DMS79 (cell line): Measurements from ENCODE around the gene LIPM.
"Not testable (repeated sequence)": the region's sequence is repeated elsewhere in the genome, so short reads cannot be mapped to it uniquely, and the experiment has no call there.

Experiments
- DNase-seq: peaks from one replicate; lab custom pipeline; 2025; lab: John Stamatoyannopoulos, UW

LIPM gene

GRCh38 chr10:88800152-88801125 is 2.1 kb upstream of the LIPM start:
- DNase-seq, result no peak

DNA sequence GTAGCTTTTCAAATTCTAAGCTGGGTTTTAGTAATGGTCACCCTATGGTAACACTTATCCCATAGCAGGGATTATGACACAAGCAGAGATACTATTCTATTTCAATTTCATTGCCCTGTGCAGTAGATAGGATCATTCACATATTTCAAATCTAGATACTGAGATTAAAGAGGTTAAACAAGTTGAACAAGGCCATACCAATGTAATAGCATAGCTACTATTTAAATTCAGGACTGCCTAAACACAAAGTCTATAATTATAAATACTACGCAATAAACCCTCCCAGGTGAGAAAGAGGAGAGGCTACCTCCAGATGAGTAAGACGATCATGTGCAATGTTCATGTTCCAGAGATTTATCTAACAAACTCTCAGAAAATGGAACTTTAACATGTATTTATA is 1.1 kb downstream of the LIPM start:
- DNase-seq, result no peak

DNA sequence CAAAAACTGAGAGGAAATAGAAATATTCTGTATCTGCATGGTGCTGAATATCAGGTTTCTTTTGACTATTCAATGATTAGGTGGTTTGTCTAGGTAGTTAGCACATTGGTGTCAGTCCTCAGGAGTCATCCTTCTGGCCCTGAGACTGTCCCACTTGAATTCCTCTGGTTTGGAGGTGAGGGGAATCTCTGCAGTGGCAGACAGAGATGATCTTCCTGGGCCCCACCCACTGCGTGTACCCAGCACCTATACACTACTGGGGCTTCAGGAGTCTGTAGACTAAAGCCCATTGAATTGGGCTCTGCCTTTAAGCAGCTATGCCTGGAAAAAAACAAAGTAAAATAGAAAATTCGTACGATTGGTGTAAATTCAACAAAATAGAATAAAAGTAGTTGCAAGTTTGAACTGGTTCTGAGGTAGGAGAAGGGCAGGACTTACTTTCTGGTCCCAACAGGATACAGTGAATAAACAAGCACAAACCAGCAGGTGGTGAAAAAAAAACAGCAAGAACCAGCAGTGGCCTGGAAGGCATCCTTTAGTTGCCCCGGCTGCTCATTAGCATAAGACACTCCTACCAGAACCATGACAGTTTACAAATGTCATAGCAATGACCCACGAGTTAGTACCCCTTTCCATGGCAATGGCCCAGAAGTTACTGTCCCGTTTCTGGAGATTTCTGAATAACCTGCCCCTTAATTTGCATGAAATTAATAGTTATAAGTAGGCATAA is 1.7 kb downstream of the LIPM start:
- no peak for DNase-seq

DNA sequence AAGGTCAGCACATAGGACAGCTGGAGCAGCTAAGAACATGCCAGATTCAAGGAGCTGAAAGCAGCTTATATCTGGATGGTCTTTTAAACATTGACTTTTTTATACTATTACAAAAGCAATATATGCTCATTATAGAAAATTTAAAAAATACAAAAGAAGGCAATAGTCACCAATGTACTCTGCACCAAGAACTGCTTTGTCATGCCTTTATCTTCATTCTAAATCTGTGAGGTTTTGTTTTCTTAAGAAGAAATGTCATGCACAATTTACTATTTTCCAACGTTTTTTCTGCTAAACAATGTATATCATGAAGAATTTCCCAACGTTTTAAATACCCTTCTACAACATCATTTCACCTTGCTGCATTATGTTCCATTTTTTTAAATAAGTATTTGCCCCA is 2.8 kb downstream of the LIPM start:
- DNase-seq, result no peak

- DNase-seq, result no peak
Measured at GRCh38 chr10:88805924-88806323, 3.4 kb downstream of the LIPM start.

GRCh38 chr10:88809621-88810020 is 7.1 kb downstream of the LIPM start:
- no peak for DNase-seq

DNA sequence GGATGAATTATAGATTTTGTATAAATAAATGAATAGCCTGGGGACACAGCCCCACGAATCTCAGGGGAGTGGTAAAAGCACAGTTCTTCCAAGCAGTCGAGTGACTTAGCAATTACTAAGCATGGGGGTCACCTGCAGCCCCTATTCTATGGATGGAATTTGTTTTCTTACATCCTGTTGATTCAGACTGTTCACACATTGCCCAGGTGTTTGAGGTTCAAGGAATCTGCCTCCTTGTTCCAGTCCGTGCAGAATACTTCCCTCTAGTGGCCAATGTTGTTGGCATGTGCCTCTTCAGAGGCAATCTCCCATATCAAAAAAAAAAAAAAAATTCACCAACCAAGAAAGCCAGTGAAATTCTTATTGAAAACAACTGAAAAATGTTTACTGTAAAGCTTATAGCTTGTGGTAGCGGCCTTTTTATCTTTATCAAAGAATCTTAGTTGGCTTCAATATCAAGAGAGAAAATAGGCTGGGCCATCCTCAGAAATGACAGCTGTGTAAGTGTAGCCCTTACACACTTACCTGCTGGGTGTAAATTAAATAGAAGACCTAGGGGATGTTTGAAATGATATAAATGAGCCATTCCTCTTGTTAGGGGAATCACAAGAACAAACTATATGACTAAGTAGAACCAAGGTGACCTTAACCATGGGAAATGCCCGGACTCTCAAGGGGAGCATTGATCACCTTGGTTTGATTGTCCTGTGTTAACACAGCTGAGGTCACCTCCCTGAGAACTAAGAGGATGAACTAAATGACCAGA is 7.8 kb downstream of the LIPM start:
- no peak for DNase-seq

GRCh38 chr10:88813200-88813599 is 10.7 kb downstream of the LIPM start:
- DNase-seq, result no peak

GRCh38 chr10:88819290-88819689 is 16.8 kb downstream of the LIPM start:
- DNase-seq, result no peak

GRCh38 chr10:88820748-88821401 is 18.3 kb downstream of the LIPM start:
- no peak for DNase-seq

GRCh38 chr10:88826388-88826787 is 23.9 kb downstream of the LIPM start:
- no peak for DNase-seq

DNA sequence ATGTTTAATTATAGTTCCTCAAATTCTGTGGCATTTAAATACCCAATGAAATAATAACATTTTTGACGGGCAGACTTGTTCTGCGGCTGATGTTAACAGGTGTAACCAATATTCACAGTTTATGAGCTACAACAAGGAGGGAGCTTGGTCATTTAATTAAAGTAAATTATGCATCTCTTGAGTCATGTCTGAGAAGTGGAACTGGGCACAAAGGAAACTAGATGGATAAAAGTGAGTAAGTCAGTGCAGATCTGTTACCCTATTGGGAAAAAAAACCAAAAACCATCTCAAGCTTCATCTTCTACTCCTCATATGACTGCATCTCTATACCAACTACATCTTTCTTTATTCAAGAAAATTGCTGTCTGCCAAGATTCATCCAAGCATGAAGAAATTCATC is 25.1 kb downstream of the LIPM start:
- DNase-seq, result no peak

- no peak for DNase-seq
Measured at GRCh38 chr10:88828310-88828709, 25.8 kb downstream of the LIPM start.

DNA sequence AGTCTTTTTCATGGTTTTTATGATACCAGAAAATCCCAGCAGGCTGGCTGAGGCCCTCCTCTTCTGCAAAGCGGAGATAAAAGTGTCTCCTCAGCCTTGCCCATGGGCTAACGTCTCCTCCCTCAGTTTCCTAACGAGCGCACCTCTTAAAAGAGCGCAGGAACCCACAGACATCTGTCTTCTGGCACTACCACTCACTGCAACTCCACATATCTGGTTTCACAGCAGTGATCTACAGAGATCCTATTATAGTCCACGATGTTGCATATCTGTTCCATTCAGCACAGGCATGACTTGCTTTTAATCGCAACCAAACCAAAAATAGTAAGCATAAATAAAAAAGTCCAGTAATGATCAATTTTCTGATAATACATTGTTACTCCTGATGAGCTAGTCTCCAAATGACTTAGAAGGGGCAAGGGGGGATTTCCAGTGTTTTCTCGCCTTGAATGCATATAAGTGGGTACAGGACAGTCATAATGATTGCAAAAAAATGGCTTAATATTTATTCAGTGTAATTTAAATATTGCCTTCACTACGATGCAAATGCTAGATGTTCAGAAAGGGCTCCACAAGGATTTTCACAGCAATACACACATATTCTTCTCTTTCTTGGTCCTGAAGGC is 28.2 kb downstream of the LIPM start:
- DNase-seq, result no peak

DNA sequence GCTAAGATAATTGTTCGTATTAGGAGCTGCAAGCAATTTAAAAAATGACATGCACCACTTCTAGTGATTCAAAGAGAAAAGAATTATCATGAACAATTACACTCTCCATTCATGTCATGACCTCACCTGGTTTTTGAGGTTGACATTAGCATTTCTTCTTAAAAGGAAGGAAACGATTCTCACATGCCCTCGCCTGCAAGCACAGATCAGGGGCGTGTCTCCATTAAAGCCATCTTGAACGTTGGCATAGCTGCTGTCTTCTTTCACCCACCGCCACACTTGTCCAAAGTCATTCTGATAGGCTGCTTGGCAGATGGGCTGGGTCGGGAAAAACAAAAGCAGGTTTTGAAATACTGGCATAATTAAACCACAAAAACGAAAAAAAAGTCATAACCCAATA is 29.2 kb downstream of the LIPM start:
- no peak for DNase-seq

DNA sequence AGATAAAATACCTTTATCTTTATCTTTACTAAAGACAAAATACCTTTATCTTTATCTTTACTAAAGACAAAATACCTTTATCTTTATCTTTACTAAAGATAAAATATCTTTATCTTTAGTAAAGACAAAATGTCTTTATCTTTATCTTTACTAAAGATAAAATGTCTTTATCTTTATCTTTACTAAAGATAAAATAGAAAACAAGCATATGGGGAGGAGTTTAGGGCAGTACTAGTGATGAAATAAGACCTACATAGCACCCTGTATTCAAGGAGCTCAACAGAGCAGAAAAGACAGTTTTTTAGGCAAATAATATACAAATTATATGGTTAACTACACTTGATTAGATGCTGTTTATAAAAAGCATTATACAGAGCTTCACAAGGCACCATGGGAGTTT is 29.8 kb downstream of the LIPM start:
- DNase-seq, result no peak

GRCh38 chr10:88833156-88833555 is 30.6 kb downstream of the LIPM start:
- no peak for DNase-seq

DNA sequence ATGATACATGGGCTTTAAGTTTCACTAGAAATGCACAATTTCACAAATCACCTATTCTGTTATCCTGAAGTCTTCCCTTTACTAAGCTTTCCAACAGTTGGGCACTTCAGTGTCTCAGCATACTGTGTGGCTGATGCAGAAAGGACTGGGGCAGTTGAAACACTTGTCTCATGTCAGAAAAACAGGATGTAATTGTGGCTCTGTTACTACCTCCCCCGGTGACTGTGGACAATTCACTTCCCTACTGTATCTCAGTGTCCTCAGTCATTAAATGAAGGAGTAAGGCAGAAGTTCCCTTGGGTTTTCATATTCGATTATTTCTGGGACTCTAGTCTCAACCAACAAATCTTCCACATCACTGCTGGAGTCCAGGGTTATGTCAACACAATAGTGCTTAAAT is 31.2 kb downstream of the LIPM start:
- DNase-seq, result no peak

DNA sequence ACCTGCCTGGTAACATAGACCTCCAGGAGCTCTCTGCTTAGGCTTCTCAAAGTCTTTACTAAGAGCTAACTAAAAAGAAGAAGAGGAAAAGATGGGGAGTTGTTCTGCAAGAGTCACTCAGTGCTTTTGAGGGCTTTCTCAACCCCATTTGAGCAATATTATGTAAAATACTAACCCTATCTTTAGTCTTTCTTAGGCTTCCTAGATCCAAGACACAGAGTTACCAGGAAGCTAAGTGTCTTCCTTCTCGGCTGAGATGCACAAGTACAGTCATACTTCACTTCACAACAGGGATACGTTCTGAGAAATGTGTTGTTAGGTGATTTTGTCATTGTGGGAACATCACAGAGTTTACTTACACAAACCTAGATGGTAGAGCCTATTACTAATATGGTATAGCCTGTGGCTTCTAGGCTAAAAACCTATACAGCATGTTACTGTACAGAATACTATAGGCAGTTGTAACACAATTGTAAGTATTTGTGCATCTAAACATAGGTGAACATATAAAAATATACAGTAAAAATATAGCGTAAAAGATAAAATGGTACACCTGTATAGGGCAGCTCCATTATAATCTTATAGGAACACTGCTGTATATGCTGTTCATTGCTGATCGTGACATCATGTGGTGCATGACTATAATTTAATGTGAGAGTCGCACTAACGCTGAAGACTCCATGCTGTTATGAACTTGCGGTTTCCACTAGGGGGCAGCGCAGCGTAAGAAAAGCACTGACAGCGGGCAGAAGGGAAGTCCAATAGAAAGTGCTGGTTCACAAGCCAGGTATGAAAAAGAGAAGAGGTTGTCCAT is 32.8 kb downstream of the LIPM start:
- no peak for DNase-seq

GRCh38 chr10:88835910-88836221 is 33.3 kb downstream of the LIPM start:
- DNase-seq, result no peak

GRCh38 chr10:88837632-88838031 is 35.1 kb downstream of the LIPM start:
- DNase-seq, result not testable (repeated sequence)
